ENCODE measurements around the gene PRR5L.

The PRR5L gene

DNA sequence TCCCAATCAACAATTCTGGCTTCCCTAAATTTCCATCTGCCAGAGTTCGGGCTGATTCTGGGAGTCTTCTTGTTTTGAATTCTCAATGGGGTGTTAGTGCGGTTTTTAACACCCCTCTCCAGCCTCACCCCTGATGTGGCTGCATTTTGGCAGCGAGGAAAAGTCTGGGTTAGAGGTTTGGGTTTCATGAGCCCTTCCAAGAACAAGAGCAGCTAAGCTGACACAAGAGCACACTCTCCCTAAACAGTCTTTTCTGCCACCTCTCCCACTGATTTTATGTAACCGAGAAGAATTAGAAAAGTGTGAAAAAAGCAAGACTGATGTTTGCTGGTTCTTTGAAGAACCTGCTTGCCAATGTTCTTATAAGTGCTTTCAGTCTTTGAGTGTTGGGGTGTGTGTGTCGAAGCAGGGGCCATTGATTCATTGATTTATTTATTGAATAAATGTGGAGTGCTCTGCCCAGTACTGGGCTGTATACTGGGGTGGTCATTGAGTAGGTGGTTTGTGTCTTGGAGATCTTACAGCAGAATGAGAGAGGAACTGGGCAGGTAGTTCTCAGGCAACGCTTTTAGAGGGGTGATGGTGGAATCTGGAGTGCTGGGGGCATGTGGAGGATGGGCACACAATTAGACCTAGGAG is 112.5 kb downstream of the PRR5L start:
- H3K4me3 ChIP-seq (replicated peaks in 1 of 2; ENCODE audit: low read depth in 2 of 2, low read length in 2 of 2), result no peak overlapping the region
- DNase-seq (ENCODE audit: low read depth in 2 of 2), result no peak
- TF ChIP-seq, protein P1, sequence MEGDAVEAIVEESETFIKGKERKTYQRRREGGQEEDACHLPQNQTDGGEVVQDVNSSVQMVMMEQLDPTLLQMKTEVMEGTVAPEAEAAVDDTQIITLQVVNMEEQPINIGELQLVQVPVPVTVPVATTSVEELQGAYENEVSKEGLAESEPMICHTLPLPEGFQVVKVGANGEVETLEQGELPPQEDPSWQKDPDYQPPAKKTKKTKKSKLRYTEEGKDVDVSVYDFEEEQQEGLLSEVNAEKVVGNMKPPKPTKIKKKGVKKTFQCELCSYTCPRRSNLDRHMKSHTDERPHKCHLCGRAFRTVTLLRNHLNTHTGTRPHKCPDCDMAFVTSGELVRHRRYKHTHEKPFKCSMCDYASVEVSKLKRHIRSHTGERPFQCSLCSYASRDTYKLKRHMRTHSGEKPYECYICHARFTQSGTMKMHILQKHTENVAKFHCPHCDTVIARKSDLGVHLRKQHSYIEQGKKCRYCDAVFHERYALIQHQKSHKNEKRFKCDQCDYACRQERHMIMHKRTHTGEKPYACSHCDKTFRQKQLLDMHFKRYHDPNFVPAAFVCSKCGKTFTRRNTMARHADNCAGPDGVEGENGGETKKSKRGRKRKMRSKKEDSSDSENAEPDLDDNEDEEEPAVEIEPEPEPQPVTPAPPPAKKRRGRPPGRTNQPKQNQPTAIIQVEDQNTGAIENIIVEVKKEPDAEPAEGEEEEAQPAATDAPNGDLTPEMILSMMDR (IDR thresholded peaks at IDR 0.05; ENCODE audit: low read depth, low read length), result no peak

DNA sequence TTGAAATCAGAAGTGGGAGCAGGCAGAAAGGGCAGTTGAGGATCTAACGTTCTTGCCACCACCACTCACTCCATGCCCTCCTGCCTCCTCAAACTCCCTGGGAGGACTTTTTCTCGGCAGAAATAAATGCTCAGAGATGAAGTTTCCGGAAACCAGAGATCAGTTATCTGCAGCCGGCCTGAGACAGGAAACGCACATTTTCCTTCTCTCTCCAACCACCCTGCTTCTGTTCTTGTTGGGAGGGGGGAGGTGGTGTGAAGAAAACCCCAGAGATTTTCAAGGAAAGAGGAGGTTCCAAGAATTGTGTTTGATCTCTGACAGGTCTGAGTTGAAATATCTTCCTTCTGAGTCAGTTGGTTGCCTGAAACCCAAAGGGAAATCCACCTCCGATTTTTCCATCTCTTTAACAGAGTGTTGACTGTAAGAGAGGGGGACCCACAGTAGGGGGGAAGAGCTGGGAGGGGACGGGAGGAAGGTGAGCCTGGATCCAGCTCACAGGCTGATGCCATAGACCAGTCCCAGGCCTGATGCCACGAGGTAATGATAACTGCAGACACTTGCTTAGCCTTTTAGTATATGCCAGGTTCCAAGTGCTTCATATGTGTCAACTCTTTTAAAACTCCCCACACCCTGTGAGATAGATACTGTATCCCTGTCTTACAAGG is 113.2 kb downstream of the PRR5L start:
- DNase-seq (ENCODE audit: low read depth in 2 of 2), result peak; percentile 78 to 84
- TF ChIP-seq, protein P1 (IDR thresholded peaks at IDR 0.05; ENCODE audit: low read depth, low read length), result no peak
- no peak overlapping the region for H3K4me3 ChIP-seq (replicated peaks in 1 of 2; ENCODE audit: low read depth in 2 of 2, low read length in 2 of 2)

DNA sequence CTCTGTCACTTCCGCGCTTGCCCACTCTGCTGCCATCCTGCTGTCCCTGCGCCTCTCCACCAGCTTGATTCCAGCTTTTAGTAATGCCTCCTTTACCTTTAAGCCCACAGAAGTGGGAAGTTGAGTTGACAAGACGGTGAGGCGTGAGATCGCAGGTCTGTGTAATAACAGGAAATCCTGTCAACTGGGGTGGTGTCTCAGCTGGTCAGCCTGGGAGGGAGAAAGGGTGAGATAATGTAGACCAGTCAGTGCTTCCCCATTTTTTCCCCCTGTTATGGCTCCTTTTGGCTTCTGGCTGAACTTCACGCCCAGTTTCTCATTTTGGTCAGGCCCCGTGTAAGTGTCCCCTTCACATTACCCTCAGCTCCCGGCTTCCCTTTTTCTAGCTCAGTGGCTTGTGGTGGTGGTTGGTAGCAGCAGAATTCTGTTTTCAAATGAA is 115.1 kb downstream of the PRR5L start:
- no peak overlapping the region for H3K4me3 ChIP-seq (replicated peaks in 1 of 2; ENCODE audit: low read depth in 2 of 2, low read length in 2 of 2)
- peak in 1 of 2 donors; percentile 39 for DNase-seq (ENCODE audit: low read depth in 2 of 2)

DNA sequence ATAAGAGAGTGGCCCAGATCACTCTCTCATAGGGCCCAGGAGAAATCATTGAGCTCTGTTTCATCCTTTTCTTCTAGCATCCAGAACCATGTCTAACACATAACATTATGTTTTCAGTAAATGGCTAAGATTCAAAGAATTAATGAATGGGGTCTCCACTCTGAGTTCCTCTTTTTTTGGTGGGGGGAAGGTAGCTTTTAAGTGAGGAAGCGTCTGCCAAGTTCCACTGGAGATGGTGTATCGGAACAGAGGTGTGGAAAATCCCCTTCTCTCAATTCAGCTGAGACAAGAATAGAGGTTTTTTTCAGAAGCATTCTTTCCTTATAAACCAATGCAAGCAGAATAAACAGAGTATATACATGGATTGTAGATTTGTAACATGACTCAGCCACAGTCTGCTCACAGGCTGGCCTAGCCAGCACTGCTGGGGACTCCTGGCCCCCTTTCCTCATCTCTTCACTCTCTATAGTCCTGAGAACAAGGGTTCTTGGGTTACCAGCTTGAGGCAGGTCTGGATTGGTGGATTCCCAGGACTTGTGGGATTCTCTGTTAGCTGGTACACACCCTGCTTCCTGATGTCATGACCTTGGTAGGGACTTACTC is 116.8 kb downstream of the PRR5L start:
- DNase-seq (ENCODE audit: low read depth in 2 of 2), result peak in 1 of 2 donors; percentile 65
- TF ChIP-seq, protein P1 (IDR thresholded peaks at IDR 0.05; ENCODE audit: low read depth, low read length), result no peak
- no peak overlapping the region for H3K4me3 ChIP-seq (replicated peaks in 1 of 2; ENCODE audit: low read depth in 2 of 2, low read length in 2 of 2)

More for the DNA sequence above, 115.1 kb downstream of the PRR5L start:
- TF ChIP-seq, protein P1 (IDR thresholded peaks at IDR 0.05; ENCODE audit: low read depth, low read length), result no peak

DNA sequence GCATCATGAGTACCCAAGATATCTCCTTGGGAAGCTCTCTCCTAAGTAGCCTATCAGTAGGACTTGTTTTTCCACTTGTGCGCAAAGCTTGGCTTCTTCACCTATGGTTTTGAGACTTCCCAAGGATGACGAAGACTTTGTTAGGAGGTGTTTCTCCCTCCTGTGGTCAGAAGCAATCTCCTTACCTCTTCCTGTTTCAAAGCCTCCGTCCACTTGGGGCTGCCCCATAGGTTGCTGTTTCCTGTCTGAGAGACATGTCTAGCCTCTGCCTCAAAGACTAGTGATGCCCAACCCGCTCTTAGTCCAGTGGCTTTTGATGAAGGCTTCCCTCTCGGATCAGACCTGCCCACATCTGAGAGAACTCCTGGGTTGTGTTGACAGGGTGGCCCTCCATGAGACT is 121.1 kb downstream of the PRR5L start:
- H3K4me3 ChIP-seq (replicated peaks in 1 of 2; ENCODE audit: low read depth in 2 of 2, low read length in 2 of 2), result no peak overlapping the region
- no peak for DNase-seq (ENCODE audit: low read depth in 2 of 2)
- TF ChIP-seq, protein P1 (IDR thresholded peaks at IDR 0.05; ENCODE audit: low read depth, low read length), result no peak

DNA sequence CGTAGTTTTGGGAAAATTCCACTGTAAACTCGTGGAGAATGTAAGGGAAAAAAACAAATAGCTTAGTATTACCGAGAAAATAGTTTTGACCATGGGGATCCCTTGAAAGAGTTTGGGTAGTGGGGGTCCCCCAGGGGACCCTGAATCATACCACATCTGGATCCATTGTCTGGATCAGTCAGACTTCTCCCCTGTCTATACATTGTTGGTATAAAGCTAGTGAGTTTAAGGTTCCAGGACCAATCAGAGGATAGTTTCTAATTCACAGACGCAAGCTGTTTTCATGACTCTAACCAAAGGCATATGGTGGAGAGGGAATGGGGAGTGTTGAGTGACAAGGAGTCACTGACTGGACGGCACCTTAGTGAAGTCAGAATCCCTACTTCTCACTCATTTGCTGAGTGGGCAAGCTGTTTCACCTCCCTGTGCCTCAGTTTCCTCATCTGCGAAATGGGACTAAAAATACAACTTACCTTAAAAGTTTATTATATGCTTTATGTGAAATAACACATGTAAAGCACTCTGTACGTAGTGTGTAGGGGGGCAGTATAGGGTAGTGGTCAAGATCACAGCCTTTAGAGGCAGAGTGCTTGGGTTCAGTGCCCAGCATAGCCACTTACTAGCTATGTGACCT is 123.8 kb downstream of the PRR5L start:
- TF ChIP-seq, protein P1 (IDR thresholded peaks at IDR 0.05; ENCODE audit: low read depth, low read length), result no peak
- no peak for DNase-seq (ENCODE audit: low read depth in 2 of 2)
- H3K4me3 ChIP-seq (replicated peaks in 1 of 2; ENCODE audit: low read depth in 2 of 2, low read length in 2 of 2), result no peak overlapping the region

Measured in cardiac fibroblast (primary cell).